Measurements from ENCODE around the gene SNX22. TPM values are rescaled to one million over a fixed set of nuclear protein-coding genes. Genes with fewer than 3 reads are reported as not detected.
A peak's percentile ranks its signal among the peaks of the same experiment; 100 is the strongest.

Gene SNX22
- total RNA-seq, 1 experiment from 2014 or later = 0.12 TPM

GRCh38 chr15:64155802-64156651 lies 4.5 kb downstream of the SNX22 start:
- no peak for DNase-seq (ENCODE audit: low read depth)

GRCh38 chr15:64156652-64157331 lies 5.3 kb downstream of the SNX22 start:
- DNase-seq (ENCODE audit: low read depth) = no peak

- no peak for DNase-seq (ENCODE audit: low read depth)
Measured at GRCh38 chr15:64157599-64158125, 6.1 kb downstream of the SNX22 start.

DNA sequence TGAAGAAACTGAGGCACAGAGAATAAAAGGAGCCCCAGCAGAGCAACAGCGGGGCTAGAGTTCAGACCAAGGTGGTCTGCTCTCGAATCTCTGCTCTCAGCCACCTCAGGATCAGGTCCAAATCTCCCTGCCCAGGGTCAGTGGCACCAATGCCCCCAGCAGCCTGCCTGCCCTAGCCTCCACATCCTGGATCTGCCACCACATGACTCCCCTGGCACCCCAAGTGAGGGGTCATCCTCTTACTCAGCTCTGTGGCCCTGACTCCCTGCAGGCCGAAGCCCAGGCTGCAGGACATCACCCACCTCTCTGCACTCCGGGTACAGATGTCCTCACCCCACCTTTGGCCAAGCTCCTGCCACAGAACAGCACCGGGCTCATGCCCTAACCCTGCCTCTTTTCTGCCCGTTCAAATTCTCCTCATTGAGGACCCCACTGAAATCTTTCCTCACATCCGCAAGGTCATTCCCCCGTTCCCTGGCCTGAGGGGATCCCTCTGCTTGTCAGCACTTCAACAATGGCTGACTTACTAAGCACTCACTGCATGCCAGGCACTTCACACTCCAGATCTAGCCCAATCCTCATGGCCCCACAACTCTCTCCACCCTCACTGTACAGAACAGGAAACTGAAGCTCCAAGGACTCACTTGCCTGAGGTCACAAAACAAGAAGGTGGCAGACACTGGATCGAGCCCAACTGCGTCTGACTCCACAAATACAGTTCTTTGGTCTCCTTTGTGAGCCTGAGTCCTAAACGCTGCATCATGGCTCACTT lies 7.0 kb downstream of the SNX22 start:
- DNase-seq (ENCODE audit: low read depth) = no peak

DNA sequence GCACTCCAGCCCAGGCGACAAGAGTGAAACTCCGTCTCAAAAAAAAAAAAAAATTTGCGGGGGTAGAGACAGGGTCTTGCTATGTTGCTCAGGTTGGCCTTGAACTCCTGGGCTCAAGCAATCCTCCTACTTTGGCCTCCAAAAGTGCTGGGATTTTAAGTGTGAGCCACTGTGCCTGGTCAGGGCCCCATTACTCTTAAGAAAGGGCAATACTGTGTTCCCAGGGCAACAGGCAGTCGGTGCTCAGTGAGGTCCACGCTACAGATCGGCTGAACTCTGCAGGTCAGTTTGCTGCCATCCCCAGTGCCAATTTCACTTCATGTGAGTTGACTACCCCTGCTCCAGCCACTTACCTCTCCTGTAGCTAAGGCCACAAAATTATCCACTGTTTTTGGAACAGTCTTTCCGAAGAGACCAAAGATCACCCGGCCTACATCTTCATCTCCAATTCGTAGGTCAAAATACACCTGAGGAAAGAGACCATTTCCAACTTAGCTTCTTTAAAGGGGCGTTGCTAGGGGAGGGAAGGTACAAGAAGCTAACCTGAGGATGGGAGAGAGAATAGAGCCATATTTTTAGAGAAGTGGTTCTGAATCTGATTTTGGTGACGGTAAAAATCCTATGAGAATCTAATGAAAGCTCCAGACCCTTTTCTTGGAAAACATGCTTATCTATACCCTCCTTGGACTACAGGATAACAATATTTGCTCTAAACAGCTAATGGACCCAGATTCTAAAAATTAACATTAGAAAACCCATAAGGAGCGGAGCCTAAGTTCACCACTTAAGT lies 10.4 kb downstream of the SNX22 start:
- DNase-seq (ENCODE audit: low read depth) = no peak

DNA sequence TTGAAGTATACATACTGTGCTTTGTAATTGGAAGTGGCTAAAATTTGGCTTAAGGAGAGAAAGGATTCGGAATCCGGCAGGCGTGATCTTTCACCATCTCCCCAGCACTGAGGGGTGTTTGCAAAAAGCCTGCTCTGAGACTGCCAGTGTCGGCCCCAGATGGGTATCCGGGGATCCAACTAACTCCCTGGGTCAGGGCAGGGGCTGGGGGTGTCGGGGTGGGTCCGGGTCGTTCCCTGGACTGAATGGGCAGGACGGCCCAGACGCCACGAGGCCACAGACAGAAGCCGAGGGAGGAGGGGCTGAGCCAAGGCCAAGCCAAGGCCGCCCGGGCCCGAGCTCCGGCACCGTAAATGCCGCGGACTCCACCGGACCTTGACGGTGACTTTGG lies 10.9 kb downstream of the SNX22 start:
- DNase-seq (ENCODE audit: low read depth) = no peak

GRCh38 chr15:64162869-64163658 lies 11.5 kb downstream of the SNX22 start, which contains the start of gene PPIB:
Gene PPIB (minus strand): TSS chr15:64163022. CDS start chr15:64162986, 36 bp downstream.
- DNase-seq (ENCODE audit: low read depth) = peak; percentile 98

- DNase-seq (ENCODE audit: low read depth) = peak; percentile 61
Measured at GRCh38 chr15:64163659-64164362, 12.3 kb downstream of the SNX22 start.

DNA sequence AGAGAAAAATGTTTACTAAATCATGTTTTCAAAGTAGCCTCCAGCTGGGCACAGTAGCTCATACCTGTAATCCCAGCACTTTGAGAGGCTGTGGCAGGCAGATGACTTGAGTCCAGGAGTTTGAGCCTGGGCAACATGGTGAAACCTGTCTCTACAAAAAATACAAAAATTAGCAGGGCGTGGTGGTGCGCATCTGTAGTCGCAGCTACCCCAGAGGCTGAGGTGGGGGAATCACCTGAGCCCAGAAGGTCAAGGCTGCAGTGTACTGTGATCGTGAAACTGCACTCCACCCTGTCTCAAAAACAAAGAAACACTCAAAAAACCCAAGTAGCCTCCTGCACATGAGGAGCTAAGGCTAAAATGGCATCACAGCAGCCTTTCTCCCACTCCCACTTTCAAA lies 12.9 kb downstream of the SNX22 start:
- no peak for DNase-seq (ENCODE audit: low read depth)

GRCh38 chr15:64166102-64166890 lies 14.8 kb downstream of the SNX22 start:
- DNase-seq (ENCODE audit: low read depth) = no peak

GRCh38 chr15:64180235-64180824 lies 28.8 kb downstream of the SNX22 start:
- no peak for DNase-seq (ENCODE audit: low read depth)

GRCh38 chr15:64182859-64183370 lies 31.4 kb downstream of the SNX22 start:
- DNase-seq (ENCODE audit: low read depth) = no peak

- DNase-seq (ENCODE audit: low read depth) = no peak
Measured at GRCh38 chr15:64185146-64185911, 33.8 kb downstream of the SNX22 start.

- DNase-seq (ENCODE audit: low read depth) = no peak
Measured at GRCh38 chr15:64187396-64188191, 36.1 kb downstream of the SNX22 start.

DNA sequence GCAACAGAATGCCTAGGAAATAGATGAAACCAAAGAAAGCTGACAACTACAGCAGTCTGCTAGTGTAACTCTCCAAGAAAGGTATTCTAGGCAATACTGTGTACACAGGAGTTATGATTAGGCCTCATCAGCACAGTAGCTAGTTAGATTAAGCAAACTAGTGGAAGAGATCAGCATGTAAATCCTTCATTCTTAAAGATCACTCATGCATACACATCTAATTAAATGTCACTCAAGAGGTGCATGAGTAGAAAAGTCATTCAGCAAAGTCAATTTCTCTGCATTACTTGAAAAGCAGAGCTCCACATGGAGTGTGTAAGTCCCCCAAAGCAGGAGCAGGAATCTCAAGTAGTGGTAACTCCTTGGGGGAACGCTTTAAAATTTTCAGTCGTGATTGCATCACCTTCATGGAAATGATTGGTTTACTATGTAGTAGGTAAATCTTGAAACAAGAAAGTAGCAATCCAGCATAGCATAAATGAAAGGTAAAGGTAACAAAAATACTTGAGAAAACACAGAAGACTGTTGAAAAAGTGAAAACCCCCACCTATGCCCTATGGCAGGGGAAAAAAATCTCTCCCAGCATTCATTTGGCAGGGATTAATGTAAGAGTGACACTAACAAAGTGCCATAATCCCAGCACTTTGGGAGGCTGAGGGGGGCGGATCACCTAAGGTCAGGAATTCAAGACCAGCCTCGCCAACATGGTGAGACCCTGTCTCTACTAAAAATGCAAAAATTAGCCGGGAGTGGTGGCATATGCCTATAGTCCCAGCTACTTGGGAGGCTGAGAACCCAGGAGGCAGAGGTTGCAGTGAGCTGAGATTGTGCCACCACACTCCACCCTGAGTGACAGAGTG lies 40.7 kb downstream of the SNX22 start:
- DNase-seq (ENCODE audit: low read depth) = no peak

DNA sequence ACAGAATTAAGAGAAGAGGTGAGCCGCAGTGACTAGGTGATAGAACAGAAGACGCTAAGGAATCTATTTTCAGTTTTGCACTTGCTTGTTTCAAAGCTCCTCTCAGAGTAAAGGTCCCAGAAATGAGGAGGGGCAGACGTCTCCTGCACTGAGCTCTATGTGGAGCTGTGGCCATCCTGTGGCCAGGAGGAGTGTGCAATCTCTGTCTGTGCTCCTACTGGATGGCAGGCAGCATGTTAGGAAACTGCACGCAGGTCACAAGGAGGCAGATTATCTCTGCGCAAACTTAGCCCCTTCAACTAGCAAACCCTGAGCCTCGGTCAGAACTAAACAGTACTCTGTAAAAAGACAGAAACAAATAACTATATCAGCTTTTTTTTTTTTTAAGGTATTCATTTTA lies 42.4 kb downstream of the SNX22 start:
- no peak for DNase-seq (ENCODE audit: low read depth)
